SK-N-SH treated with all-trans-retinoic acid at 6 μM for 48 hours (cell line): Measurements from ENCODE around the gene CALN1.

ENCODE experiments used
- ATAC-seq: fragments of 200-7000 bp; cut with Tn5 transposase; 3 replicates; pipeline ENCODE4 v1.9.1; 2020; ENCODE audit warnings: mild to moderate bottlenecking, moderate library complexity
- ARNTL ChIP-seq: fragments of 450-650 bp; formaldehyde crosslinking; IDR thresholded peaks from 2 replicates; pipeline ENCODE4 v1.5.0; 2020; ENCODE audit warnings: low read depth, mild to moderate bottlenecking, moderate library complexity, borderline replicate concordance
- BACH2 ChIP-seq: fragments of 250-450 bp; sonication (Bioruptor Pico); IDR thresholded peaks from 2 replicates; pipeline ENCODE4 v1.9.0; 2021; ENCODE audit warnings: mild to moderate bottlenecking, borderline replicate concordance
- CSDC2 ChIP-seq: fragments of 250-450 bp; sonication (Bioruptor Pico); IDR thresholded peaks from 2 replicates; pipeline ENCODE4 v1.5.0; 2020; ENCODE audit warnings: mild to moderate bottlenecking, moderate library complexity
- ESRRG ChIP-seq: fragments of 250-450 bp; sonication (Bioruptor Pico); IDR thresholded peaks from 2 replicates; pipeline ENCODE4 v1.6.1; 2021; ENCODE audit warnings: mild to moderate bottlenecking
- GLIS3 ChIP-seq: fragments of 250-450 bp; sonication (Bioruptor Pico); IDR thresholded peaks from 2 replicates; pipeline ENCODE4 v1.5.0; 2020; ENCODE audit warnings: mild to moderate bottlenecking, moderate library complexity
- ISL1 ChIP-seq: fragments of 250-450 bp; sonication (Bioruptor Pico); IDR thresholded peaks from 2 replicates; pipeline ENCODE4 v2.1.2; 2022; ENCODE audit warnings: mild to moderate bottlenecking, moderate library complexity
- OSR1 ChIP-seq: fragments of 250-450 bp; sonication (Bioruptor Pico); IDR thresholded peaks from 2 replicates; pipeline ENCODE4 v1.8.0; 2022; ENCODE audit warnings: moderate library complexity, mild to moderate bottlenecking, inconsistent platforms
- PPARA ChIP-seq: fragments of 250-450 bp; sonication (Bioruptor Pico); IDR thresholded peaks from 2 replicates; pipeline ENCODE4 v1.5.0; 2020; ENCODE audit warnings: mild to moderate bottlenecking, borderline replicate concordance
- SNAI2 ChIP-seq: fragments of 250-450 bp; sonication (Bioruptor Pico); IDR thresholded peaks from 2 replicates; pipeline ENCODE4 v1.5.0; 2020; ENCODE audit warnings: mild to moderate bottlenecking, moderate library complexity
- TCF4 ChIP-seq: fragments of 250-450 bp; sonication (Bioruptor Pico); IDR thresholded peaks from 2 replicates; pipeline ENCODE4 v1.8.0; 2021; ENCODE audit warnings: mild to moderate bottlenecking, moderate library complexity, borderline replicate concordance
- TOX ChIP-seq: fragments of 250-450 bp; sonication (Bioruptor Pico); IDR thresholded peaks from 2 replicates; pipeline ENCODE4 v1.8.0; 2021; ENCODE audit warnings: mild to moderate bottlenecking, moderate library complexity, borderline replicate concordance
- ZFP3 ChIP-seq: fragments of 250-450 bp; sonication (Bioruptor Pico); IDR thresholded peaks from 2 replicates; pipeline ENCODE4 v1.5.0; 2020; ENCODE audit warnings: mild to moderate bottlenecking, moderate library complexity
- ZFP30 ChIP-seq: fragments of 450-650 bp; formaldehyde crosslinking; IDR thresholded peaks from 2 replicates; pipeline ENCODE4 v1.5.0; 2022; ENCODE audit warnings: mild to moderate bottlenecking, moderate library complexity
- ZNF70 ChIP-seq: fragments of 450-650 bp; formaldehyde crosslinking; IDR thresholded peaks from 2 replicates; pipeline ENCODE4 v1.5.0; 2020; ENCODE audit warnings: mild to moderate bottlenecking, moderate library complexity
- ZNF8 ChIP-seq: fragments of 450-650 bp; formaldehyde crosslinking; IDR thresholded peaks from 2 replicates; pipeline ENCODE4 v1.5.0; 2020; ENCODE audit warnings: mild to moderate bottlenecking, moderate library complexity
- TF ChIP-seq, protein P1 (sequence below): fragments of 250-450 bp; sonication (Bioruptor Pico); IDR thresholded peaks from 2 replicates; pipeline ENCODE4 v1.5.0; 2020; ENCODE audit warnings: mild to moderate bottlenecking, moderate library complexity
- TF ChIP-seq, protein P2 (sequence below): fragments of 250-450 bp; sonication (Bioruptor Pico); IDR thresholded peaks from 2 replicates; pipeline ENCODE4 v1.8.0; 2020; ENCODE audit warnings: mild to moderate bottlenecking, moderate library complexity, borderline replicate concordance
- TF ChIP-seq, protein P3 (sequence below): fragments of 250-450 bp; sonication (Bioruptor Pico); IDR thresholded peaks from 2 replicates; pipeline ENCODE4 v1.5.1; 2020; ENCODE audit warnings: low read depth, mild to moderate bottlenecking, moderate library complexity
- TF ChIP-seq, protein P4 (sequence below): fragments of 250-450 bp; sonication (Bioruptor Pico); IDR thresholded peaks from 2 replicates; pipeline ENCODE4 v1.5.1; 2021; ENCODE audit warnings: mild to moderate bottlenecking, moderate library complexity

The CALN1 gene

DNA sequence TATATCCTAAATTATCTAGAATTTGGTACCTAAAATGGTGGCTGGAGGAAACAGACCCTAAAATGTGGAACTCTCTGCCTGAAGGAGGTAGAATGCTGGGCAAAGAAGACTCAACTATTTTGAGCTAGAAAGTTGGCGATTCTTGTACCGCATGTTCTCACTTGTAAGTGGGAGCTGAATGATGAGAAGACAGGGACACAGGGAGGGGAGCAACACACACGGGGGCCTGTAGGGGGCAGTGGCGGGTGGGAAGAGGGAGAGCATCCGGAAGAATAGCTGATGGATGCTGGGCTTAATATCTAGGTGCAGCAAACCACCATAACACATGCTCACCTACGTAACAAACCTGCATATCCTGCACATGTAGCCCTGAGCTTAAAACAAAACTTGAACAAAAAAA, 250.6 kb downstream of the CALN1 start (continued):
- TF ChIP-seq, protein P1, sequence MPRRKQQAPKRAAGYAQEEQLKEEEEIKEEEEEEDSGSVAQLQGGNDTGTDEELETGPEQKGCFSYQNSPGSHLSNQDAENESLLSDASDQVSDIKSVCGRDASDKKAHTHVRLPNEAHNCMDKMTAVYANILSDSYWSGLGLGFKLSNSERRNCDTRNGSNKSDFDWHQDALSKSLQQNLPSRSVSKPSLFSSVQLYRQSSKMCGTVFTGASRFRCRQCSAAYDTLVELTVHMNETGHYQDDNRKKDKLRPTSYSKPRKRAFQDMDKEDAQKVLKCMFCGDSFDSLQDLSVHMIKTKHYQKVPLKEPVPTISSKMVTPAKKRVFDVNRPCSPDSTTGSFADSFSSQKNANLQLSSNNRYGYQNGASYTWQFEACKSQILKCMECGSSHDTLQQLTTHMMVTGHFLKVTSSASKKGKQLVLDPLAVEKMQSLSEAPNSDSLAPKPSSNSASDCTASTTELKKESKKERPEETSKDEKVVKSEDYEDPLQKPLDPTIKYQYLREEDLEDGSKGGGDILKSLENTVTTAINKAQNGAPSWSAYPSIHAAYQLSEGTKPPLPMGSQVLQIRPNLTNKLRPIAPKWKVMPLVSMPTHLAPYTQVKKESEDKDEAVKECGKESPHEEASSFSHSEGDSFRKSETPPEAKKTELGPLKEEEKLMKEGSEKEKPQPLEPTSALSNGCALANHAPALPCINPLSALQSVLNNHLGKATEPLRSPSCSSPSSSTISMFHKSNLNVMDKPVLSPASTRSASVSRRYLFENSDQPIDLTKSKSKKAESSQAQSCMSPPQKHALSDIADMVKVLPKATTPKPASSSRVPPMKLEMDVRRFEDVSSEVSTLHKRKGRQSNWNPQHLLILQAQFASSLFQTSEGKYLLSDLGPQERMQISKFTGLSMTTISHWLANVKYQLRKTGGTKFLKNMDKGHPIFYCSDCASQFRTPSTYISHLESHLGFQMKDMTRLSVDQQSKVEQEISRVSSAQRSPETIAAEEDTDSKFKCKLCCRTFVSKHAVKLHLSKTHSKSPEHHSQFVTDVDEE, result no peak
- TF ChIP-seq ZFP3 (CRISPR knock-in tag) (no peak), BACH2 (no peak), SNAI2 (no peak), TOX (no peak)

DNA sequence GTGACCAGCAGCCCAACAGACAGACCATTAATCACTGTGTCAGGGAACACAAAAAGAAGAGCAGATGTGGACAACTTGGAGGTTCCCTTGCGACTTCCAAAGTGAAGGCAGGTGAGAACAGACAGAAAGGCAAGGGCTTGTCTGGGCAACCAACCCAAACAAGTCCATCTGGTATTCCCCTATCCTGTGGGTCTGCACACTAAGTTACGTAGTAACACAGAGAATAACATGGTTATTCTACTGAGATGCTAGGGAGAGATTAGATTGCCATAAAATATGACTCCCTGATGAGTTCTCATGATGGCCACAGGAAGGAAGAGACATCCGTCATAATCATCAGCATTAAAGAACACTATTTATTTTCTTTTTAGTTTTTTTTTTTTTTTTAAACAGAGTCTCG, 252.2 kb downstream of the CALN1 start:
- TF ChIP-seq, protein P2, sequence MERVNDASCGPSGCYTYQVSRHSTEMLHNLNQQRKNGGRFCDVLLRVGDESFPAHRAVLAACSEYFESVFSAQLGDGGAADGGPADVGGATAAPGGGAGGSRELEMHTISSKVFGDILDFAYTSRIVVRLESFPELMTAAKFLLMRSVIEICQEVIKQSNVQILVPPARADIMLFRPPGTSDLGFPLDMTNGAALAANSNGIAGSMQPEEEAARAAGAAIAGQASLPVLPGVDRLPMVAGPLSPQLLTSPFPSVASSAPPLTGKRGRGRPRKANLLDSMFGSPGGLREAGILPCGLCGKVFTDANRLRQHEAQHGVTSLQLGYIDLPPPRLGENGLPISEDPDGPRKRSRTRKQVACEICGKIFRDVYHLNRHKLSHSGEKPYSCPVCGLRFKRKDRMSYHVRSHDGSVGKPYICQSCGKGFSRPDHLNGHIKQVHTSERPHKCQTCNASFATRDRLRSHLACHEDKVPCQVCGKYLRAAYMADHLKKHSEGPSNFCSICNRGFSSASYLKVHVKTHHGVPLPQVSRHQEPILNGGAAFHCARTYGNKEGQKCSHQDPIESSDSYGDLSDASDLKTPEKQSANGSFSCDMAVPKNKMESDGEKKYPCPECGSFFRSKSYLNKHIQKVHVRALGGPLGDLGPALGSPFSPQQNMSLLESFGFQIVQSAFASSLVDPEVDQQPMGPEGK (CRISPR knock-in tag), result no peak
- TF ChIP-seq ZNF70 (CRISPR knock-in tag) (no peak), TCF4 (CRISPR knock-in tag) (no peak)
- TF ChIP-seq, protein P1, result no peak
- ATAC-seq, result no peak

DNA sequence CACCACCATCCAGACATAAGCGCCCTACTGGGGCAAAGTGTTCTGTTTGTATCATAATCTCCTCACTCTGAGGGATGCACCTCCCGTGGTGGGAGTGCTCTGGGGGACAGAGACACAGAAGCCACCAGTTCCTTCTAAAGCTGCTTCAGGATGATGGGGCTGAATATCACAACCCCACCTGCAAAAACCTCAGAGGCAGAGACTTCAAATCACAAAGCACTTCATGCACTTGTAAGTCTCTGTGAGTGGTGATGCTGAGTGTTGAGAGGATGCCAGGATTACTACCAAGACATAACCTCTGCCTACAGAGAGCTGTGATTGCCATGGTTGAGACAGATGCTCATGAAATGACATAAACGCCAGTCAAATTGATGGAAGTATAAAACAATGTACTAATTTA, 255.5 kb downstream of the CALN1 start:
- no peak for ATAC-seq
- TF ChIP-seq CSDC2 (CRISPR knock-in tag), result no peak
- no peak for TF ChIP-seq GLIS3
- no peak for TF ChIP-seq ZFP30 (CRISPR knock-in tag)
- TF ChIP-seq OSR1, result no peak
- TF ChIP-seq ZNF8 (CRISPR knock-in tag), result no peak
- TF ChIP-seq, protein P2 (CRISPR knock-in tag), result no peak
- TF ChIP-seq ESRRG, result no peak
- TF ChIP-seq PPARA, result no peak

DNA sequence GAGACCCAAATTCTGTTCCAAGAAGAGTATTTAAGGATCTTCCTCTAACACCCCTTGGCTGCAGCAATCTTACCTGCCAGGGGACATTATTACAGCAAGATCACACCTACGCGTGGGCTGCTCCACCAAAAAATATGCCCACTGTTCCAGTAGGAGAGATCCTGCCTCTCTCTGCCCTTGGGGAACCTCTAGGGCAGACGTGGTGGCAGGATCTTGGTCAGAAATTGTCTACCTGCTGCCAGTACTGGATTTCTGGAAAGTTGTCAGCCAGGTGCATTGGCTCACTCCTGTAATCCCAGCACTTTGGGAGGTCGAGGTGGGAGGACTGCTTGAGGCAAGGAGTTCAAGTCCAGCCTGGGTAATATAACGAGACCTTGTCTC, 259.0 kb downstream of the CALN1 start:
- no peak for ATAC-seq
- TF ChIP-seq OSR1 (no peak), ZNF70 (CRISPR knock-in tag) (no peak), ZNF8 (CRISPR knock-in tag) (no peak), ARNTL (no peak)
- TF ChIP-seq, all 23 proteins: peak for 0

DNA sequence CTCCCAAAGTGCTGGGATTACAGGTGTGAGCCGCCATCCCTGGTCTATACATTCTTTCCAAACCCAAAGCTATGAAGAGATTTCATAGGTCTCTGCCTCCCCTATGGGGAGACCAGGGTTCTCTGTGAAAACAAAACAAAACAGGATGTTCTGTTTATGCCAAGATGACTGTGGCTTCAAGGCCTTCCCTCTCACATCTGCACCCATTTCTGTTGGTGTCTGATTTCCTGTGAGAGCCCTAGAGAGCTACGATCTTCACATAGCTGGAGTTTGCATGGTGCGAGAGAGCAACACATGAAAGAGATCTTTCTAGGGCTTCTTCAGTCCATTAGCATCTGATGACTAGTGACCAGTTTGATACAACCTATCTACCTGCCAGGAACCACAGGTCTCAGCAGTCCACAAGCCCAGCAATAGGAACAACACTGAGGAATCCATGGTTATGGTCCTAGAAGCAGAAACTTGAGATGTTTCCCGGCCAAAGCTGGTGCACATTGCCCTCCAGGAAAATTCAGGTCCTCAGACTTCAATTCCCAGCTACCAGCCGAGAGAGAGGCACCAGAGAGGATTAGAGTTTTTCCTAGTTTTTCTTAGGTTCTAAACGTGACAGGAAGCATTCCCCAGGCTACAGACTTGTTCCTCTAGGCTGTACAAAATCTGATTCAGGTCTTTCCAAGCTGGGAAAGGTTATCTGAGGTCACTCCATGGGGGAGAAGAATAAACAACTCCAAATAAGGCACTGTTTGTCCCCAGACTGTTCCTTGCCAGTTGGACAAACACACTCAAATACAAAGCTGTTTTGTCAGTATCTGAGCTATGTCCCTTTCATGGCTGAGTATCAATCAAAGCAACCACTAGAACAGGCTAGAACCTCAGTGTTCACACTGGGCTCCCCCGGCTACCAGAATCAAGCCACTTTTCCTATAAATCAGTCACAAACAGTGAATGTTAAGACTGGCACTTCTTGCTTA, 259.7 kb downstream of the CALN1 start:
- ATAC-seq, result no peak
- TF ChIP-seq OSR1, result no peak
- TF ChIP-seq, protein P3, sequence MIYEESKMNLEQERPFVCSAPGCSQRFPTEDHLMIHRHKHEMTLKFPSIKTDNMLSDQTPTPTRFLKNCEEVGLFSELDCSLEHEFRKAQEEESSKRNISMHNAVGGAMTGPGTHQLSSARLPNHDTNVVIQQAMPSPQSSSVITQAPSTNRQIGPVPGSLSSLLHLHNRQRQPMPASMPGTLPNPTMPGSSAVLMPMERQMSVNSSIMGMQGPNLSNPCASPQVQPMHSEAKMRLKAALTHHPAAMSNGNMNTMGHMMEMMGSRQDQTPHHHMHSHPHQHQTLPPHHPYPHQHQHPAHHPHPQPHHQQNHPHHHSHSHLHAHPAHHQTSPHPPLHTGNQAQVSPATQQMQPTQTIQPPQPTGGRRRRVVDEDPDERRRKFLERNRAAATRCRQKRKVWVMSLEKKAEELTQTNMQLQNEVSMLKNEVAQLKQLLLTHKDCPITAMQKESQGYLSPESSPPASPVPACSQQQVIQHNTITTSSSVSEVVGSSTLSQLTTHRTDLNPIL (CRISPR knock-in tag), result no peak
- no peak for TF ChIP-seq BACH2
- TF ChIP-seq GLIS3, result no peak
- TF ChIP-seq ZFP30 (CRISPR knock-in tag), result no peak
- TF ChIP-seq, protein P4, sequence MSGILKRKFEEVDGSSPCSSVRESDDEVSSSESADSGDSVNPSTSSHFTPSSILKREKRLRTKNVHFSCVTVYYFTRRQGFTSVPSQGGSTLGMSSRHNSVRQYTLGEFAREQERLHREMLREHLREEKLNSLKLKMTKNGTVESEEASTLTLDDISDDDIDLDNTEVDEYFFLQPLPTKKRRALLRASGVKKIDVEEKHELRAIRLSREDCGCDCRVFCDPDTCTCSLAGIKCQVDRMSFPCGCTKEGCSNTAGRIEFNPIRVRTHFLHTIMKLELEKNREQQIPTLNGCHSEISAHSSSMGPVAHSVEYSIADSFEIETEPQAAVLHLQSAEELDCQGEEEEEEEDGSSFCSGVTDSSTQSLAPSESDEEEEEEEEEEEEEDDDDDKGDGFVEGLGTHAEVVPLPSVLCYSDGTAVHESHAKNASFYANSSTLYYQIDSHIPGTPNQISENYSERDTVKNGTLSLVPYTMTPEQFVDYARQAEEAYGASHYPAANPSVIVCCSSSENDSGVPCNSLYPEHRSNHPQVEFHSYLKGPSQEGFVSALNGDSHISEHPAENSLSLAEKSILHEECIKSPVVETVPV (CRISPR knock-in tag), result no peak
- TF ChIP-seq SNAI2, result no peak
- TF ChIP-seq ISL1 (CRISPR knock-in tag), result no peak
